HG03558 (cell line): Measurements from ENCODE around the gene RIIAD1.
"Not testable (repeated sequence)": the region's sequence is repeated elsewhere in the genome, so short reads cannot be mapped to it uniquely, and the experiment has no call there.

Experiments used
- ATAC-seq: cut with Tn5 transposase; IDR thresholded peaks from one replicate; pipeline ENCODE4 v1.9.1; 2021; ENCODE audit warnings: moderate number of reproducible peaks; ENCODE audit not compliant: unreplicated experiment; ENCODE audit errors: extremely low read depth

RIIAD1 gene

DNA sequence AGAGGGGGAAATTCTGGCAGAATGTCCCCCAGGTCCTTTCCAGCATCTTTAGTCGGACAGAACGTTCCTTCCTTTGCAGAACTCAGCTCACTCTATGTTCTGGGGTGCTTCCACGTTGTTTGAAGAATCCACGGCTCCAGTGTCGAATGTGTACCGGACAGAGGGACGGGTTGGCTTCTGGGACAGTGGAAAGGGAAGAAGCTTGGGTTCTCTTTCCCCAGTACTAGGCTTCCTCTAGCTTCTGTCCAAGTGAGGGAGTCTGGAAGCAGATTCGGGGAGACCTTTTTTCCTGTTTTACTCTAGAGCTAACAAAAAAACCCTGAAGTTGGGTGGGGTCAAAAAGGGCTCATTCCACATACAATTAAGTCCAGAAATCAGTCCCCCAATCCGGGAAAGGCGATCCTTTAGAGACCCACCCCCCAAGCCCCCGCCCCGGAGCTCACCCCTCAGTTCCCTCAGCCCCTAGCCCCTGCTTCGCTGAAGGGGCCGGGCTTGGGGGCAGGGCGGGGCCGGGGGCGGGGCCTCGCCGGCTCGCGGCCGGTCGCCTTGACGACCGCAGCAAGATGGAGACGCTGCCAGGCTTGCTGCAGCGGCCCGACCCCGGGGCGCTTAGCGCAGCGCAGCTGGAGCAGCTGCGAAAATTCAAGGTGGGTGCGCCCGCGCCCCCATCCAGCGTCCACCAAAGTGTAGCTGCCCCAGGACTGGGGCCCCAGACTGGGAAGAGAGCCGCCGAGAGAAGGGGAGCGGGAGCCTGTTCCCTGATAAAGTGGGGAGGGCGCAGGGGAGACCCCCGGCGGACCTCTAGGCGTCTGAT lies at the start of gene RIIAD1:
RIIAD1 (plus strand) TSS at position 549 of the 814 bp plus-strand sequence; CDS start at position 564, 15 bp downstream.
- no peak for ATAC-seq

GRCh38 chr1:151673407-151673806 lies 47.9 kb upstream of the RIIAD1 start:
- no peak for ATAC-seq

GRCh38 chr1:151680391-151680790 lies 40.9 kb upstream of the RIIAD1 start:
- no peak for ATAC-seq

DNA sequence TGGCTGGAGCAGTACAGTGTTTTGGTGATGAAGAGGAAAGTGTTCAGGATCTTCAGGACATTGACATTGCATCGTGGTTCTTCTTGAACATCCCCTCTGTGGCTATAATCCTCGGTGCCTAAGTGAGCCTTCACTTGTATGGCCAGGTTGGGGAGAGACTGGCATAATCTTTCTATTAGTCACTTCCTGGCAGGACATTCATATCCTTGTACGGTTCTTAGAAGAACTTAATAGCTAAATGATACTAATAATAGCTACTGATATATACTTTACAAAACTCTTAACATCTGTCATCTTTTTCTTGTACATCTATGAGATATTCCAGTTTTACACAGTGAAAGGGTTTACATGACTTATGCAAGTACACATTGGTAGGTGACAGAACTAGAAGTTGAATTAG lies 40.5 kb upstream of the RIIAD1 start:
- ATAC-seq, result no peak

DNA sequence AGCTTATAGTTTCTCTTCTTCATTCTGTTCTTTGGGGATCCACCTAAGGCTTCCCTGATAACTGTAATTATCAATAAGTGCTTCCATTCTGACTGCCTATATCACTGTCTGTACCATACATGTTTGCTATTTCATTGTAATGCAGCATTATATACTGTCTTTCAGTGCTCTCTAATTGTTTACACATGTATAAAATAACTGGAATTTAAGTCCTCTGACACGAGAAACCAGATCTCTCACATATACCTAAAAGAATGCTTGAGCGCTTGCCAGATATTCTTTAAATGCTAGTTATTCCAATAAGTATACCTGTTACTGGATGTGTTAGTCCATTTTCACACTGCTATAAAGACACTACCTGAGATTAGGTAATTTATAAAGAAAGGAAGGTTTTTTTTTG lies 39.4 kb upstream of the RIIAD1 start:
- ATAC-seq, result no peak

DNA sequence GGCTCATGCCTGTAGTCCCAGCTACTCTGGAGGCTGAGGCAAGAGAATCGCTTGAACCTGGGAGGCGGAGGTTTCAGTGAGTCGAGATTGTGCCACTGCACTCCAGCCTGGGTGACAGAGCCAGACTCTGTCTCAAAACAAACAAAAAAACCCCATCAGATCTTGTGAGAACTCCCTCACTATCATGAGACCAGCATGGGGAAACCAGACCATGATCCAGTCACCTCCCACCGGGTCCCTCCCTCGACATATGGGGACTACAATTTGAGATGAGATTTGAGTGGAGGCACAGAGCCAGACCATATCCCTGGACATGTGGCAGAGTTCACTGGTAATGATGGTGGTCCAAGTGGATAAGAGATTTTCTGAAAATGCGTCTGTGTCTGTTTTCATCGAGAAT lies 38.4 kb upstream of the RIIAD1 start:
- not testable (repeated sequence) for ATAC-seq

DNA sequence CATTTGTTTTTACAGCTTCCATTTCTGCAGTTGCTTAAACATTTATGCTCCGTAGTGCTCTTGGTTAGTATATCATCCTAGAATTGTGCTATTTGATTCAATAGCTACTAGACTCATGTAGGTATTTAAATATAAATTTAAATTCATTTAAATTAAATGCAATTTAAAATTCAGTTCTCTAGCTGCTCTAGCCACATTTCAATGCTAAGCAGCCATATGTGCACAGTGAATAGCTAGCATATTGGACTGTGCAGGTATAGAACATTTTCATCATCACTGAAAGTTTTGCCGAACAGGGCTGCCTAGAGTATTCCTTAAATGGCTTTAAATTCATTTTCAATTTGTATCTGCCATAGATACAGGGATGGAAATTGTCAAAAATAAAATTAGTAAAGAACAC lies 37.2 kb upstream of the RIIAD1 start:
- no peak for ATAC-seq

DNA sequence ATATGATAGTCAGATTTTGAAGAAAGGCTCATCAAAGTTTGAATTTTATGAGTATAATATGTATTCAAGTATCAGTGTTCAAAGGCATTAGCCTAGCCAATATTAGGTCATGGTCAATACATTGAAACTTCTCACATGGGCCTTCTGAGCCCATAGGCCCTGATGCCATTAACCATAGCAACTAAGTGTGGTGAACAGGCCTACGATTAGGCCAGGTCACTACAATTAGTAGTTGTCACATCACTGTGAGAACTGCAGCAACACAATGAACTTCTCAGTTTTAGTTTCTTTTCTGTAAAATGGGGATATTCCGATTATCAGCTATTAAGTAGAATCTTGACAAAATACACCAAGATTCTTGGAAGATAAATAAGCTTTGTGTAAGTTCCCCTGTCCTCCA lies 34.8 kb upstream of the RIIAD1 start:
- no peak for ATAC-seq

DNA sequence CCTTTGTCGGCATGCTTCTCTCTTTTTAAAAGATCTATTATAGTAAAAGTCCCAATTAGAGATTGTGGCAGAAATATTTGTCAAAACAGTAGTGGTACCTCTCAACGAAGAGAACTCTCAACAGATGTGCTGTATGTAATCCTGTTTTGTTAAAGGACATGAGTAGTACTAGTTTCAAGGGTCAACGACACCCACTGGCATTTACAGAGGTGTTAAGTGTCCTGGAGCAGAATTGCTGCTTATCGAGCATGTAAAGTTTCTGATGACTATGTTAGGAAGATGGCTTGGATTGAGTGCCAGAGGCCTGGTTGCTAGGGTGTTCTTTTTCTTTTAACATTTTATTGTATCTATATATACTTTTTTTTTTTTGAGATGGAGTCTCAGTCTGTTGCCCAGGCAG lies 31.8 kb upstream of the RIIAD1 start:
- ATAC-seq, result no peak

- ATAC-seq, result no peak
These were observed 29.1 kb upstream of the RIIAD1 start for GRCh38 chr1:151692226-151692625.

DNA sequence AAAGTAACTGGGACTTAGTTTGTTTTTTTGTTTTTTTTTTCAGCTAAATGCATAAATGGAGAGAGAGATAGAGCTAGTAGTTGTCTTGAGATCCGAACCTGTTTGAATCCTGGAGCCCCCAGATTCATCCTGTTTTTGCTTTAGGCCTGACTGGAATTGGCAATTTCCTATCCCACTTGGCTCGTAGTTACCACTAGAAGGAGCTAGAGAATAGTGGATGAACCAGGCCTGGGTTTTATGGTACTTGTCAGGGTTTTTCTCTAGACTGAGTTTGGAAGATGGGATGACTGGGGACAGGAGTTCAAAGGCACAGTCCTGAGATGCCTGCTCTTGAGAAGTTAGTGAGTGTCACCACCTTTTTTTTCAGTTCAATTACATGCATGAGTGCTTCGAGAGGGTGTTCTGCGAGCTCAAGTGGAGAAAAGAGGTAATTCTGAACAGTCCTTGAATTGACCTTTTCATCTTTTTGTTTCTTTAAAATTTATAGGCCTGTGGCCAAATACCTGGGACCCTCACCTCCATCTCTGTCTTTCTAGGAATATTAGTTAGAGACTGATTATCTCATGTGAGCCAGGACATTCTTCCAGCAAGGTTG lies 28.2 kb upstream of the RIIAD1 start:
- ATAC-seq, result no peak

DNA sequence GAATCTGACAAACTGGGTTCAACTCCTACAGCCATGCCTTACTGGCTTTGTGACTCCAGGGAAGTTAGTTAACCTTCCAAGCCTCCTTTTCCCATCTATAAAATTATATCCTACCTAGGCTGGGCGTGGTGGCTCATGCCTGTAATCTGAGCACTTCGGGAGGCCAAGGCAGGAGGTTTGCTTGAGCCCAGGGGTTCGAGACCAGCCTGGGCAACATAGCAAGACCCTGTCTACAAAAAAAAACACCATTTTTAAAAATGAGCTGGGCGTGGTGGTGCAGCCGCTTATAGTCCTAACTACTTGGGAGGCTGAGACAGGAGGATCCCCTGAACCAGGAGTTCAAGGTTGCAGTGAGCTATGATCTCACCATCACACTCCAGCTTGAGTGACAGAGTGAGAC lies 19.8 kb upstream of the RIIAD1 start:
- no peak for ATAC-seq

GRCh38 chr1:151702936-151703335 lies 18.4 kb upstream of the RIIAD1 start:
- no peak for ATAC-seq

DNA sequence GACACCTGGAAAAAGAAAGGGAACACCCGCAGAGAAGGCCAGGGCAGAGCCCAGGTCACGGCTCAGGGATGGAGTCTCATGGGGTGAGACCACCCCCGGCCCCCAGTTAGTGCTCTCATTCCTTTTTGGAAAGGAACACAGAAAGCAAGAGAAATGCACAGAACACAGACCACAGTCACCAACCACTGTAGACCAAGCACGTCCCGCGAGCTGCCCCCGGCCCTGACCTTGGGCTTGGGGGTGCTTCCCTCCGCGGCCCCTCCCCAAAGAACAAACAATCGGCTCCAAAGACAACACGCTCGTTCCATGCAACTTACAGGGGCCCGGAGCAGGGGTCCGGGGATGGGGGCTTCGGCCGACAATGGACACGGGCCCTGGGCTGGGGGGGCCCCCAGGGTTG lies 17.5 kb upstream of the RIIAD1 start:
- no peak for ATAC-seq

- no peak for ATAC-seq
These were observed 17.1 kb upstream of the RIIAD1 start for GRCh38 chr1:151704246-151704645.

- no peak for ATAC-seq
These were observed 16.2 kb upstream of the RIIAD1 start for GRCh38 chr1:151705146-151705545.

DNA sequence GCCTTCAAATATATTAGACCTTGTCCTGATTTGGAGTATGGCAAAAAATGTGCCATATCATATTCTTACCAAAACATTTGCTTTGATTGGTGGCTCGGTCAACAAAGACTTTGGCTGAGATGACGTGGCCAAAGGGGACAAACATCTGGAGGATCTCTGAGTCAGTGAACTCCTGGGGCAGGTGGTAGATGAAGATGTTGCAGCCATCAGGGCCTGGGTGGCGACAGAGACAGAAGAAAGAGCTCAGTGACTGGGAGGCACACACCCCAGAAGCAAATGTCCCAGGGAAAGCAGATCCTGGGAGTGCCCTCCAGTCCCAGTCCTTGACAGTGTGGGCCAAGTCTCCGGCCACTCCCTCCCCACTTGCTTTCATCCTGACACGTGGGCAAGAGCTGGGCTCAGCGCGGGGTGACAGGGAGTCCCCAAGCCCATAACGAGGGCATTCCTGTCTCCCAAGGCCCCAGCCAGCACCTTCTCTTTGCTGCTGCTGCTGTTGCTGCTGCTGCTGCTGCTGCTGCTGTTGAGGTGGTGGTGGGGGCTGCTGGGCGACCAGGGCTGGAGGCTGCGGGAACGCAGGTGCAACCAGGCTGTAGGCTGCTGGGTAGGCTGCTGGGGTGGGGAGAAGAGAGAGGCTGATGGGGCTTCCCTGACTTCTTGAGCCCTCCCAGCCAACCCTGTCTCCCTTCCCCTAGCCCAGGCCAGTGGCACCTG lies 15.4 kb upstream of the RIIAD1 start:
- ATAC-seq, result no peak

- ATAC-seq, result no peak
These were observed 14.6 kb upstream of the RIIAD1 start for GRCh38 chr1:151706464-151707415.

DNA sequence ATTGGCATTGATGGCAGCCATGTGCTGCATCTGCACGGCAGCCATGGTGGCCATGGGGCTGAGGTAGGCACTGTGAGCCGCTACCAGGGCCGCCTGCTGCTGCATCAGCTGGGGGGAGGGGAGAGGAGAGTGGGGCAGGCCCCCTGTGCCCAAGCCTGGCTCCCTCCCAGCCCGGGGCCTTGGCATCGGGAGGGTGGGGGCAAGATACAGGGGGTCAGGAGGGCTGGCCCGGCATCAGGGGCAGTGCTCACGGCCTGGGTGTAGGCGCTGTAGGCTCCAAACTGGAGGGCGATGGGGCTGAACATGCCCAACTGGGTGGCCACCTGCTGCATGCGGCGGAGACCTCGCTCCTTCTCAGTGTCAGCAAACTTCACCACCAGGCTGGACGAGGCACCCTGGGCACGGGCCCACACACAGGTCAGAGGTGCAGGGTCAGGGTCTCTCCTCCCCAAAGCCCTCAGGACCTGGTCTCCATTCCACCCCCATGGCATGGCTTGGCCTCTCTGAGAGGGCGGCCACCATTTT lies 13.7 kb upstream of the RIIAD1 start:
- ATAC-seq, result no peak

DNA sequence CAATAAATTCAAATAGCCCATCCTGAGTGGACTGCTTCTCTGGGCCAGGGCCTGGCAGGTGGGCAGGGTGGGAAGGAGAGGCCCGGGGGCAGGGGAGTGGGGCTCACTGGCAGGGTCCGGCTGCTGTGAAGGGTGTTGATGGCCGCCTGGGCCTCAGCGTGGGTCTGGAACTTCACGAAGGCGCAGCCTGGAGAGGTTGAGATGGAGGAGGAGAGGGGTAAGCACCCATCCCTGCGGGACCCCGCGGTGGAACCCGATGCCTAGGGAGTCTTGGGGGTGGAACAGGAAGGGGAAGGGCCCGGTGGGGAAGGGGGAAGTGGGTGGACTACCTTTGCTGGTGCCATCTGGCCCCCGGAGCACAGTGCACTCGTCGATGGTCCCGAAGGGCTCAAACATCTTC lies 12.4 kb upstream of the RIIAD1 start:
- ATAC-seq, result no peak
